SK-N-SH (cell line): ENCODE results near the gene MFNG. TPM values are rescaled to one million over a fixed set of nuclear protein-coding genes. Genes with fewer than 3 reads are reported as not detected.

Source experiments
- CTCF ChIA-PET: fragments of 300-600, 350-600 bp; formaldehyde crosslinking; extraction: SDS; loops from one replicate; lab custom pipeline; 2021; lab: Yijun Ruan, JAX
- POLR2A ChIA-PET: fragments of 350-600 bp; sonication (Branson Sonifier 250); formaldehyde crosslinking; extraction: SDS; loops from one replicate; lab custom pipeline; 2020; ENCODE audit warnings: antibody characterized with exemption, inconsistent platforms; lab: Yijun Ruan, JAX
- DNase-seq: peaks from one replicate; pipeline ENCODE4 v3.0.0; 2012
- H2AFZ ChIP-seq: fragments of 200-600 bp; sonication (generic); 2 replicates; pipeline ENCODE4 v1.8.1; 2016; ENCODE audit warnings: antibody characterized with exemption, mild to moderate bottlenecking, low read depth
- H3F3A ChIP-seq: fragments of 200-600 bp; sonication (generic); replicated peaks from 2 replicates; pipeline ENCODE3; 2016; ENCODE audit warnings: antibody characterized with exemption, mild to moderate bottlenecking; ENCODE audit not compliant: insufficient read depth
- H3K27ac ChIP-seq, 2 experiments: fragments of 200-500 bp in 1 of 2; fragments of 200-600 bp in 1 of 2; sonication (Bioruptor generic) in 1 of 2; sonication (generic), shearing (Covaris generic) in 1 of 2; 2 replicates each; pipeline versions ENCODE4 v1.5.1 to v1.6.1; 2014 to 2016; ENCODE audit warnings: low read depth in 2 of 2, inconsistent platforms in 1 of 2, low read length in 1 of 2, mild to moderate bottlenecking in 1 of 2, mixed read lengths in 1 of 2
- H3K27me3 ChIP-seq: fragments of 200-600 bp; sonication (generic), shearing (Covaris generic); 2 replicates; pipeline ENCODE4 v1.6.1; 2016; ENCODE audit warnings: mixed run types; ENCODE audit not compliant: insufficient read depth
- H3K36me3 ChIP-seq, 2 experiments: fragments of 200-500 bp in 1 of 2; fragments of 200-600 bp in 1 of 2; sonication (Bioruptor generic) in 1 of 2; sonication (generic) in 1 of 2; replicated peaks in 1 of 2; 2 replicates each; pipeline versions ENCODE3 to v1.5.1; 2014 to 2016; ENCODE audit warnings: low read length in 1 of 2, mild to moderate bottlenecking in 1 of 2; ENCODE audit not compliant: insufficient read depth in 2 of 2, control insufficient read depth in 1 of 2
- H3K4me1 ChIP-seq, 2 experiments: fragments of 200-500 bp in 1 of 2; fragments of 200-600 bp in 1 of 2; sonication (Bioruptor generic) in 1 of 2; sonication (generic), shearing (Covaris generic) in 1 of 2; 2 replicates each; pipeline versions ENCODE4 v1.5.1 to v1.6.1; 2014 to 2016; ENCODE audit warnings: low read depth in 1 of 2, low read length in 1 of 2, mixed run types in 1 of 2; ENCODE audit not compliant: insufficient read depth in 2 of 2, control insufficient read depth in 1 of 2
- H3K4me2 ChIP-seq: fragments of 200-600 bp; sonication (generic), shearing (Covaris generic); 2 replicates; pipeline ENCODE4 v1.6.1; 2017; ENCODE audit warnings: mixed run types
- H3K4me3 ChIP-seq, 2 experiments: fragments of 200-500 bp in 1 of 2; fragments of 200-600 bp in 1 of 2; sonication (Bioruptor generic) in 1 of 2; sonication (generic), shearing (Covaris generic) in 1 of 2; 2 replicates each; pipeline versions ENCODE4 v1.5.1 to v1.8.1; 2014 to 2016; ENCODE audit warnings: low read depth in 2 of 2, inconsistent platforms in 1 of 2, low read length in 1 of 2, mild to moderate bottlenecking in 1 of 2, mixed read lengths in 1 of 2, moderate library complexity in 1 of 2
- H3K79me2 ChIP-seq: fragments of 200-600 bp; sonication (generic); 2 replicates; pipeline ENCODE4 v1.8.1; 2017; ENCODE audit warnings: mild to moderate bottlenecking; ENCODE audit not compliant: insufficient read depth
- H3K9ac ChIP-seq: fragments of 200-600 bp; sonication (generic); 2 replicates; pipeline ENCODE4 v1.6.1; 2017; ENCODE audit warnings: mixed run types
- H3K9me2 ChIP-seq: fragments of 200-600 bp; sonication (generic); 2 replicates; pipeline ENCODE4 v1.6.1; 2017; ENCODE audit warnings: mixed run types
- H3K9me3 ChIP-seq: fragments of 200-600 bp; sonication (generic); 2 replicates; pipeline ENCODE4 v1.6.1; 2017; ENCODE audit warnings: mixed run types, mild to moderate bottlenecking, moderate library complexity
- H4K20me1 ChIP-seq: fragments of 200-600 bp; sonication (generic); 2 replicates; pipeline ENCODE4 v1.6.1; 2017; ENCODE audit warnings: mild to moderate bottlenecking, mixed run types; ENCODE audit not compliant: insufficient read depth
- CTCF ChIP-seq: fragments of 200-600 bp; sonication (generic); IDR thresholded peaks from 2 replicates; pipeline ENCODE4 v1.6.1; 2017; ENCODE audit warnings: antibody characterized with exemption, mild to moderate bottlenecking, moderate library complexity
- EZH2phosphoT487 ChIP-seq: fragments of 200-600 bp; sonication (generic); IDR thresholded peaks from 2 replicates; pipeline ENCODE4 v1.6.1; 2017; ENCODE audit warnings: low read depth, mixed run types, mild to moderate bottlenecking, antibody characterized with exemption, moderate library complexity, borderline replicate concordance
- FOSL2 ChIP-seq: IDR thresholded peaks from 2 replicates; pipeline ENCODE4 v1.4.0; 2012; ENCODE audit warnings: low read depth, mild to moderate bottlenecking, moderate library complexity, borderline replicate concordance
- FOXM1 ChIP-seq: IDR thresholded peaks from 2 replicates; pipeline ENCODE4 v1.4.0; 2012; ENCODE audit warnings: low read depth, mild to moderate bottlenecking
- GABPA ChIP-seq: IDR thresholded peaks from 2 replicates; pipeline ENCODE4 v1.4.0; 2012; ENCODE audit warnings: low read depth, mild to moderate bottlenecking
- GATA2 ChIP-seq: sonication (generic); formaldehyde crosslinking; IDR thresholded peaks from 2 replicates; pipeline ENCODE4 v1.5.0; 2020; ENCODE audit warnings: mild to moderate bottlenecking, missing genetic modification reagents
- JUND ChIP-seq: IDR thresholded peaks from 2 replicates; pipeline ENCODE4 v1.4.0; 2012
- MAX ChIP-seq: IDR thresholded peaks from 2 replicates; pipeline ENCODE4 v1.4.0; 2012; ENCODE audit warnings: low read depth
- MEF2A ChIP-seq: IDR thresholded peaks from 2 replicates; pipeline ENCODE4 v1.4.0; 2012; ENCODE audit warnings: low read depth, borderline replicate concordance
- MXI1 ChIP-seq: IDR thresholded peaks from 2 replicates; pipeline ENCODE4 v1.6.1; 2012; ENCODE audit warnings: mild to moderate bottlenecking, low read depth, low read length, improper control_type of control experiment
- NRF1 ChIP-seq: IDR thresholded peaks from 2 replicates; pipeline ENCODE4 v1.6.1; 2012; ENCODE audit warnings: low read depth, mild to moderate bottlenecking, low read length
- RAD21 ChIP-seq: IDR thresholded peaks from 2 replicates; pipeline ENCODE4 v1.6.1; 2012; ENCODE audit warnings: mild to moderate bottlenecking, low read length
- RCOR1 ChIP-seq: fragments of 150-350 bp; IDR thresholded peaks from 2 replicates; pipeline ENCODE4 v1.6.1; 2017; ENCODE audit warnings: antibody characterized with exemption, low read length
- RFX5 ChIP-seq: IDR thresholded peaks from 2 replicates; pipeline ENCODE4 v1.6.1; 2012; ENCODE audit warnings: mild to moderate bottlenecking, improper control_type of control experiment, low read length
- RXRA ChIP-seq: IDR thresholded peaks from 2 replicates; pipeline ENCODE4 v1.4.0; 2012; ENCODE audit warnings: low read depth, mild to moderate bottlenecking, borderline replicate concordance
- SIN3A ChIP-seq: IDR thresholded peaks from 2 replicates; pipeline ENCODE4 v1.6.1; 2012; ENCODE audit warnings: low read depth, mild to moderate bottlenecking, low read length, moderate library complexity, borderline replicate concordance
- SMC3 ChIP-seq: IDR thresholded peaks from 2 replicates; pipeline ENCODE4 v1.6.1; 2012; ENCODE audit warnings: low read depth, low read length, improper control_type of control experiment
- TCF12 ChIP-seq: IDR thresholded peaks from 2 replicates; pipeline ENCODE4 v1.4.0; 2012
- TEAD4 ChIP-seq: IDR thresholded peaks from 2 replicates; pipeline ENCODE4 v1.4.0; 2012; ENCODE audit warnings: mild to moderate bottlenecking, borderline replicate concordance; ENCODE audit not compliant: insufficient read depth
- WGBS: methylation state at CpG from one replicate; pipeline ENCODE4 v1.1.6; 2017; ENCODE audit warnings: low lambda C conversion rate; 5-methylcytosine and 5-hydroxymethylcytosine counted together
- polyA plus RNA-seq, 3 experiments: library from polyadenylated mRNA; depleted of rRNA; stranded (reverse); fragments of >200 nt; gene quantifications; 2 replicates each; pipeline ENCODE4 v1.2.3, GENCODE V29; 2012
- TF ChIP-seq, protein P1 (sequence below): fragments of 150-350 bp; IDR thresholded peaks from 2 replicates; pipeline ENCODE4 v1.6.1; 2016; ENCODE audit warnings: mild to moderate bottlenecking, low read depth, low read length
- TF ChIP-seq, protein P2 (sequence below): IDR thresholded peaks from 2 replicates; pipeline ENCODE4; 2012

MFNG gene
- polyA plus RNA-seq, 1 of the 3 experiments (the other 2 are of a cell fraction) = 0.18 TPM

- TF ChIP-seq, protein P1, sequence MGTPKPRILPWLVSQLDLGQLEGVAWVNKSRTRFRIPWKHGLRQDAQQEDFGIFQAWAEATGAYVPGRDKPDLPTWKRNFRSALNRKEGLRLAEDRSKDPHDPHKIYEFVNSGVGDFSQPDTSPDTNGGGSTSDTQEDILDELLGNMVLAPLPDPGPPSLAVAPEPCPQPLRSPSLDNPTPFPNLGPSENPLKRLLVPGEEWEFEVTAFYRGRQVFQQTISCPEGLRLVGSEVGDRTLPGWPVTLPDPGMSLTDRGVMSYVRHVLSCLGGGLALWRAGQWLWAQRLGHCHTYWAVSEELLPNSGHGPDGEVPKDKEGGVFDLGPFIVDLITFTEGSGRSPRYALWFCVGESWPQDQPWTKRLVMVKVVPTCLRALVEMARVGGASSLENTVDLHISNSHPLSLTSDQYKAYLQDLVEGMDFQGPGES = no peak
- TF ChIP-seq CTCF (no peak), MXI1 (no peak), RXRA (no peak), RAD21 (no peak), RCOR1 (no peak)
These were observed 19.8 kb upstream of the MFNG start (continued) for GRCh38 chr22:37505989-37506388.

GRCh38 chr22:37505565-37505964 lies 19.4 kb upstream of the MFNG start:
- DNase-seq = no peak
- CTCF ChIA-PET = interaction anchor here (1.1 to 2.1 kb wide), 4 partner anchors 29 to 101 kb away, joined by 3 to 10 read pairs (median 4); no protein-coding TSS in a partner anchor
- Histone ChIP-seq H3K9me2 (no peaks in the 10 kb centered on the region), H3K4me3 (no peak overlapping the region), H3F3A (peaks cover 3% of the 10 kb centered on the region), H3K4me1 (peaks cover 10 to 39% of the 10 kb centered on the region in 2 experiments; a peak in 2 of 4 replicates), H3K27me3 (no peaks in the 10 kb centered on the region), H3K27ac (no peak overlapping the region), H3K9ac (no peak overlapping the region), H3K4me2 (no peak overlapping the region), H3K36me3 (peaks cover 0 to 6% of the 10 kb centered on the region in 2 experiments), H3K79me2 (no peaks in the 10 kb centered on the region), H3K9me3 (no peaks in the 10 kb centered on the region), H4K20me1 (no peaks in the 10 kb centered on the region), H2AFZ (no peak overlapping the region)
- POLR2A ChIA-PET = interaction anchor here (0.6 kb wide), 1 partner anchor 458 kb away, joined by 3 read pairs; no protein-coding TSS in a partner anchor
- TF ChIP-seq SMC3 (no peak), NRF1 (no peak)
- TF ChIP-seq, protein P2, sequence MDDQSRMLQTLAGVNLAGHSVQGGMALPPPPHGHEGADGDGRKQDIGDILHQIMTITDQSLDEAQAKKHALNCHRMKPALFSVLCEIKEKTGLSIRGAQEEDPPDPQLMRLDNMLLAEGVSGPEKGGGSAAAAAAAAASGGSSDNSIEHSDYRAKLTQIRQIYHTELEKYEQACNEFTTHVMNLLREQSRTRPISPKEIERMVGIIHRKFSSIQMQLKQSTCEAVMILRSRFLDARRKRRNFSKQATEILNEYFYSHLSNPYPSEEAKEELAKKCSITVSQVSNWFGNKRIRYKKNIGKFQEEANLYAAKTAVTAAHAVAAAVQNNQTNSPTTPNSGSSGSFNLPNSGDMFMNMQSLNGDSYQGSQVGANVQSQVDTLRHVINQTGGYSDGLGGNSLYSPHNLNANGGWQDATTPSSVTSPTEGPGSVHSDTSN = no peak
- 95% methylated on average over 4 of the region's 4 CpGs for WGBS

- no peaks in the 10 kb centered on the region for H3K9me3 ChIP-seq
- H3K9me2 ChIP-seq = no peaks in the 10 kb centered on the region
- 95% methylated on average over 4 of the region's 4 CpGs for WGBS
- no peak overlapping the region for H2AFZ ChIP-seq
- DNase-seq = no peak
- CTCF ChIA-PET = interaction anchor here (1.4 to 2.1 kb wide), 3 partner anchors 62 to 102 kb away, joined by 3 to 10 read pairs (median 5); no protein-coding TSS in a partner anchor
- H4K20me1 ChIP-seq = no peaks in the 10 kb centered on the region
- no peak overlapping the region for H3K4me2 ChIP-seq
- H3K79me2 ChIP-seq = no peaks in the 10 kb centered on the region
- no peak overlapping the region for H3K4me3 ChIP-seq
- peaks cover 10 to 43% of the 10 kb centered on the region in 2 experiments; a peak in 2 of 4 replicates for H3K4me1 ChIP-seq
- H3K9ac ChIP-seq = no peak overlapping the region
- H3K27me3 ChIP-seq = no peaks in the 10 kb centered on the region
- peaks cover 3% of the 10 kb centered on the region for H3F3A ChIP-seq
- H3K36me3 ChIP-seq = peaks cover 0 to 6% of the 10 kb centered on the region in 2 experiments
- no peak overlapping the region for H3K27ac ChIP-seq
- POLR2A ChIA-PET = interaction anchor here (0.6 kb wide), 1 partner anchor 457 kb away, joined by 3 read pairs; no protein-coding TSS in a partner anchor
- TF ChIP-seq FOSL2 (no peak), FOXM1 (no peak), RAD21 (no peak), GATA2 (CRISPR knock-in tag) (no peak), RFX5 (no peak), MEF2A (no peak), TCF12 (no peak), MAX (no peak), NRF1 (no peak), SIN3A (no peak), EZH2phosphoT487 (no peak), JUND (no peak), SMC3 (no peak), TEAD4 (no peak), GABPA (no peak)
- TF ChIP-seq, protein P1 = no peak
These were observed 18.8 kb upstream of the MFNG start for GRCh38 chr22:37504964-37505363.
